Measurements from ENCODE around the gene STRA8. TPM values are rescaled to one million over a fixed set of nuclear protein-coding genes. Genes with fewer than 3 reads are reported as not detected.

The STRA8 gene
- polyA plus RNA-seq, 1 donor from 2014 or later: not detected

GRCh38 chr7:135217645-135218509 is 15.8 kb upstream of the STRA8 start:
- Histone ChIP-seq H4K20me1 (ENCODE audit: insufficient read depth) (no peaks in the 10 kb centered on the region), H3K9me3 (ENCODE audit: low read length) (no peaks in the 10 kb centered on the region), H3K9me2 (ENCODE audit: insufficient read depth, low read length) (no peaks in the 10 kb centered on the region), H3K9ac (ENCODE audit: low read length) (no peak overlapping the region), H3K79me2 (replicated peaks; ENCODE audit: insufficient read depth, low read length) (no peaks in the 10 kb centered on the region), H3K36me3 (ENCODE audit: insufficient read depth, low read length) (no peaks in the 10 kb centered on the region), H3F3A (ENCODE audit: insufficient read depth, low read length, poor library complexity, severe bottlenecking) (no peaks in the 10 kb centered on the region), H3K27me3 (ENCODE audit: insufficient read depth, low read depth, low read length) (no peaks in the 10 kb centered on the region), H2AFZ (ENCODE audit: low read depth, low read length) (no peak overlapping the region), H3K27ac (ENCODE audit: low read length) (no peak overlapping the region), H3K4me2 (ENCODE audit: low read length) (no peak overlapping the region), H3K4me3 (ENCODE audit: low read length) (no peak overlapping the region)
- no peak for TF ChIP-seq POLR2AphosphoS5 (IDR thresholded peaks at IDR 0.05)
- TF ChIP-seq REST (IDR thresholded peaks at IDR 0.05; ENCODE audit: borderline replicate concordance): no peak
- no peak for TF ChIP-seq SMC3 (conservative IDR thresholded peaks at IDR 0.05; ENCODE audit: poor library complexity)
- TF ChIP-seq MXI1 (conservative IDR thresholded peaks at IDR 0.05; ENCODE audit: poor library complexity, severe bottlenecking): no peak
- no peak for TF ChIP-seq EZH2 (IDR thresholded peaks at IDR 0.05; ENCODE audit: borderline replicate concordance, insufficient read depth, low read length, poor library complexity, severe bottlenecking)
- TF ChIP-seq CTCF (IDR thresholded peaks at IDR 0.05; ENCODE audit: poor library complexity, severe bottlenecking): no peak

GRCh38 chr7:135224027-135224426 is 9.6 kb upstream of the STRA8 start:
- Histone ChIP-seq H3K9me3 (ENCODE audit: low read length) (no peaks in the 10 kb centered on the region), H3K4me2 (ENCODE audit: low read length) (no peak overlapping the region), H3K9ac (ENCODE audit: low read length) (no peak overlapping the region), H2AFZ (ENCODE audit: low read depth, low read length) (no peak overlapping the region), H3F3A (ENCODE audit: insufficient read depth, low read length, poor library complexity, severe bottlenecking) (no peaks in the 10 kb centered on the region), H3K27ac (ENCODE audit: low read length) (no peak overlapping the region), H3K27me3 (ENCODE audit: insufficient read depth, low read depth, low read length) (no peaks in the 10 kb centered on the region), H3K9me2 (ENCODE audit: insufficient read depth, low read length) (no peaks in the 10 kb centered on the region), H4K20me1 (ENCODE audit: insufficient read depth) (no peaks in the 10 kb centered on the region), H3K36me3 (ENCODE audit: insufficient read depth, low read length) (no peaks in the 10 kb centered on the region), H3K4me3 (ENCODE audit: low read length) (no peak overlapping the region), H3K79me2 (replicated peaks; ENCODE audit: insufficient read depth, low read length) (no peaks in the 10 kb centered on the region)
- TF ChIP-seq MXI1 (conservative IDR thresholded peaks at IDR 0.05; ENCODE audit: poor library complexity, severe bottlenecking) (no peak), CTCF (IDR thresholded peaks at IDR 0.05; ENCODE audit: poor library complexity, severe bottlenecking) (no peak), REST (IDR thresholded peaks at IDR 0.05; ENCODE audit: borderline replicate concordance) (no peak), RAD21 (conservative IDR thresholded peaks at IDR 0.05) (no peak), POLR2AphosphoS5 (IDR thresholded peaks at IDR 0.05) (no peak), EZH2 (IDR thresholded peaks at IDR 0.05; ENCODE audit: borderline replicate concordance, insufficient read depth, low read length, poor library complexity, severe bottlenecking) (no peak), EP300 (conservative IDR thresholded peaks at IDR 0.05; ENCODE audit: poor library complexity, severe bottlenecking) (no peak), SMC3 (conservative IDR thresholded peaks at IDR 0.05; ENCODE audit: poor library complexity) (no peak), TAF1 (IDR thresholded peaks at IDR 0.05; ENCODE audit: low read depth) (no peak)

Measured in neural cell (in vitro differentiated cells).